Neuronal stem cell (in vitro differentiated cells): ENCODE data around the gene ZNF692. TPM values are rescaled to one million over a fixed set of nuclear protein-coding genes. Genes with fewer than 3 reads are reported as not detected.
A peak's percentile ranks its signal among the peaks of the same experiment; 100 is the strongest.

Experiments used
- DNase-seq: peaks from one replicate; pipeline ENCODE4 v3.0.0-alpha.2; 2013; ENCODE audit warnings: low spot score
- H2AFZ ChIP-seq: one replicate; pipeline ENCODE4 v1.6.1; 2013; ENCODE audit warnings: mild to moderate bottlenecking, low read length, inconsistent platforms
- H2AK5ac ChIP-seq: 2 replicates; pipeline ENCODE4 v1.6.1; 2013; ENCODE audit warnings: low read depth, mild to moderate bottlenecking, inconsistent platforms, low read length, moderate library complexity, mixed read lengths
- H2BK120ac ChIP-seq: 2 replicates; pipeline ENCODE4 v1.6.1; 2013; ENCODE audit warnings: low read depth, mild to moderate bottlenecking, inconsistent platforms, low read length, moderate library complexity, mixed read lengths
- H2BK12ac ChIP-seq: one replicate; pipeline ENCODE4 v1.6.1; 2013; ENCODE audit warnings: low read length, inconsistent platforms
- H2BK15ac ChIP-seq: 2 replicates; pipeline ENCODE4 v1.6.1; 2013; ENCODE audit warnings: mild to moderate bottlenecking, low read length, inconsistent platforms, mixed read lengths
- H2BK5ac ChIP-seq: one replicate; pipeline ENCODE4 v1.6.1; 2013; ENCODE audit warnings: inconsistent platforms, mild to moderate bottlenecking, low read length, moderate library complexity
- H3K14ac ChIP-seq: one replicate; pipeline ENCODE4 v1.6.1; 2013; ENCODE audit warnings: low read length, inconsistent platforms
- H3K18ac ChIP-seq: 2 replicates; pipeline ENCODE4 v1.6.1; 2013; ENCODE audit warnings: low read length, inconsistent platforms
- H3K23ac ChIP-seq: 2 replicates; pipeline ENCODE4 v1.6.1; 2013; ENCODE audit warnings: low read depth, mild to moderate bottlenecking, mixed read lengths, low read length, inconsistent platforms; ENCODE audit not compliant: poor library complexity
- H3K27ac ChIP-seq: replicated peaks from 3 replicates; pipeline ENCODE4 v1.5.1; 2013; ENCODE audit warnings: low read length, inconsistent platforms
- H3K27me3 ChIP-seq, 3 experiments: 2 replicates each; pipeline ENCODE4 v1.6.1; 2013; ENCODE audit warnings: low read length in 3 of 3, mild to moderate bottlenecking in 2 of 3, inconsistent platforms in 1 of 3, low read depth in 1 of 3, mixed read lengths in 1 of 3, moderate library complexity in 1 of 3; ENCODE audit not compliant: control insufficient read depth in 3 of 3, insufficient read depth in 3 of 3
- H3K36me3 ChIP-seq, 2 donors: replicated peaks in 1 of 2; 2 replicates each; pipeline ENCODE4 v1.6.1; 2013; ENCODE audit warnings: low read length in 2 of 2; ENCODE audit not compliant: control insufficient read depth in 2 of 2, insufficient read depth in 2 of 2
- H3K4ac ChIP-seq: 2 replicates; pipeline ENCODE4 v1.6.1; 2013; ENCODE audit warnings: inconsistent platforms, mild to moderate bottlenecking, low read length, moderate library complexity
- H3K4me1 ChIP-seq, 2 donors: 1 replicate in 1 of 2; 2 replicates in 1 of 2; pipeline ENCODE4 v1.6.1; 2013; ENCODE audit warnings: low read length in 2 of 2, low read depth in 1 of 2; ENCODE audit not compliant: control insufficient read depth in 2 of 2, insufficient read depth in 1 of 2
- H3K4me2 ChIP-seq: one replicate; pipeline ENCODE4 v1.6.1; 2013; ENCODE audit warnings: mild to moderate bottlenecking, low read length, inconsistent platforms; ENCODE audit not compliant: insufficient read depth, poor library complexity, severe bottlenecking
- H3K4me3 ChIP-seq, 2 donors: 2 replicates each; pipeline ENCODE4 v1.5.1; 2013; ENCODE audit warnings: low read length in 2 of 2, mild to moderate bottlenecking in 2 of 2, inconsistent platforms in 1 of 2, moderate library complexity in 1 of 2
- H3K79me1 ChIP-seq: one replicate; pipeline ENCODE4 v1.6.1; 2013; ENCODE audit warnings: low read depth, mild to moderate bottlenecking, inconsistent platforms, low read length, moderate library complexity
- H3K9ac ChIP-seq: one replicate; pipeline ENCODE4 v1.6.1; 2013; ENCODE audit warnings: mild to moderate bottlenecking, low read depth, low read length, inconsistent platforms; ENCODE audit not compliant: poor library complexity
- H3K9me3 ChIP-seq, 2 donors: replicated peaks in 1 of 2; 2 replicates each; pipeline versions ENCODE3 to v1.6.1; 2013; ENCODE audit warnings: low read length in 2 of 2, mild to moderate bottlenecking in 2 of 2, inconsistent platforms in 1 of 2, low read depth in 1 of 2, mixed read lengths in 1 of 2, moderate library complexity in 1 of 2; ENCODE audit not compliant: control insufficient read depth in 2 of 2, insufficient read depth in 1 of 2
- H4K8ac ChIP-seq: one replicate; pipeline ENCODE4 v1.6.1; 2013; ENCODE audit warnings: low read depth, mild to moderate bottlenecking, inconsistent platforms, low read length, moderate library complexity
- H4K91ac ChIP-seq: one replicate; pipeline ENCODE4 v1.6.1; 2013; ENCODE audit warnings: low read length, low read depth, mild to moderate bottlenecking, inconsistent platforms; ENCODE audit not compliant: poor library complexity
- WGBS, 2 donors: extraction: QIAGEN DNeasy Blood & Tissue Kit; methylation state at CpG; one replicate each; pipeline ENCODE4 v1.1.7; 2013; ENCODE audit warnings: missing lambda C conversion rate in 2 of 2, mixed read lengths in 1 of 2; ENCODE audit not compliant: insufficient read length in 2 of 2, insufficient replicate concordance in 1 of 2; ENCODE audit errors: extremely low coverage in 2 of 2; 5-methylcytosine and 5-hydroxymethylcytosine counted together
- polyA plus RNA-seq, 2 experiments: library from polyadenylated mRNA; stranded (reverse); fragments of 200-250 nt; gene quantifications; one replicate each; pipeline ENCODE4 v1.2.3, GENCODE V29; 2013

The ZNF692 gene
- polyA plus RNA-seq (2013, experiment 1 of 2), result 43.3 TPM
- 39.1 TPM for polyA plus RNA-seq (2013, experiment 2 of 2)

DNA sequence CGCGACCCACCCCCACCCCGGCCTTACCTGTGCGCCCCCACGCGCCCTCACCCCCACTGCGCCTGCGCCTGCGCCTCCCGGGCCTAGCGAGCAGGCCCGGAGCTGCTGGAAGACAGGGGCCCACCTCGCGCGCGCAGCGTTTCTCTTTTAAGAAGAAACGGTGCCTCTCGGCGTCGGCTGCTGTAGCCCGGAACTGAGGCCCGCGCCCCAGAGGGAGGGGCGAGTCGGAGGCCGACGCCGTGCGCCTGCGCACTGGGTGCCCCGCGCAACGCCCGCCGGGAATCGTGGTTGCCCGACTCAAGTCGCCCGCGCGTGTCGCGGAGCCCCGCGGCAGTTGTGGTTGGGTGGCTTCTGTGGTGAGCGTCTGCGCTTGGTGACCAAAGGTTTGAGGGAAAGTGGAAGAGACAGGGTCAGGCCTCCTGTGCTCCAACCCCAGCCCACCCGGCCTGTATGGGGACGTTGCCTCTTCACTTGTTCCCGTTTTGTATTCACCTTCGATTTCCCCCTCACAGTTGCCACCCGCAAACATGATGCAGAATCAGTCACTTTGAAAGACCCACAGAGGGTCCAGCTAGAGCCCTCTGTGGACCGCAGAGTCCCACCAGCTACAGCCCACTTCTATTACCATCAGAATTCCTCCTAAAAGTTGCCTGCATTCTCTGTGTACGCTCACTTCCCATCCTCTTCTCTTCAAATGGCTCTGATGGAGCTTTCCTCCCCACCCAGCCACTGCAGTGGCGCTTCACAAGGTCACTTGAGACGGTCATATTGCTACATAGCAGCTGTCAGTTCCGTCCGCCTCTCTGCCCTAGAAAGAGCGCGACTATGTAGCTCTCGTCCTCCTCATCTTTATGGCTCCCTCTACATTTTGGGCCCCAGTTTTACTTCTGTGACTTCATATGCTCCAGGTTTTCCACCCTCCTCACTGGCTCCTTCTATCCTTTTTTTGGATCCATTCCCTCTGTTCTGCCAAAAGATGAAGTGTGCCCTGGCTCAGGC lies at the start of gene ZNF692:
TSS of gene ZNF692 (minus strand) at position 195 of the 999 bp plus-strand sequence. CDS start 776 bp downstream, outside the sequence.
- Histone ChIP-seq H3K9ac (peak within 1 kb of the TSS; percentile 88), H3K18ac (peak within 1 kb of the TSS; percentile 92), H3K23ac (peak within 1 kb of the TSS; percentile 90), H3K4me2 (peak within 1 kb of the TSS; percentile 84), H4K91ac (peak within 1 kb of the TSS; percentile 81), H4K8ac (no peak within 1 kb of the TSS), H2BK120ac (no peak within 1 kb of the TSS), H3K4me1 (peaks cover 15 to 17% of the 10 kb centered on the region in 2 donors), H2AFZ (peak within 1 kb of the TSS; percentile 82), H3K27me3 (peaks cover 0 to 29% (median 14%) of the 10 kb centered on the region in 3 experiments), H3K4me3 (peak within 1 kb of the TSS; percentile 55 to 88), H3K4ac (peak within 1 kb of the TSS; percentile 66), H2BK12ac (no peak within 1 kb of the TSS), H3K36me3 (peaks cover 13 to 22% of the 10 kb centered on the region in 2 donors), H3K79me1 (peaks cover 10% of the 10 kb centered on the region), H3K27ac (peak within 1 kb of the TSS; percentile 76), H3K9me3 (no peaks in the 10 kb centered on the region), H3K14ac (peak within 1 kb of the TSS; percentile 2), H2BK5ac (peak within 1 kb of the TSS; percentile 62), H2BK15ac (no peak within 1 kb of the TSS), H2AK5ac (peak within 1 kb of the TSS; percentile 79)
- WGBS, 2 donors, result no CpG with 5 or more reads among the region's 62 CpGs
- peak; percentile 93 for DNase-seq

GRCh38 chr1:248906753-248907661 lies 48.1 kb upstream of the ZNF692 start:
- Histone ChIP-seq H4K8ac (no peak overlapping the region), H3K27me3 (no peaks in the 10 kb centered on the region), H2BK120ac (no peak overlapping the region), H2BK12ac (no peak overlapping the region), H3K9me3 (no peaks in the 10 kb centered on the region), H3K4me3 (peak overlapping the region; percentile 74 to 85), H2AK5ac (no peak overlapping the region), H2BK5ac (no peak overlapping the region), H3K9ac (no peak overlapping the region), H3K27ac (peak overlapping the region; percentile 92), H3K4ac (no peak overlapping the region), H3K18ac (peak overlapping the region; percentile 74), H3K14ac (no peak overlapping the region), H4K91ac (no peak overlapping the region), H3K23ac (no peak overlapping the region), H3K4me2 (peak overlapping the region; percentile 55), H3K79me1 (peaks cover 2% of the 10 kb centered on the region), H3K4me1 (peaks cover 7 to 9% of the 10 kb centered on the region in 2 donors), H2AFZ (peak overlapping the region; percentile 82), H3K36me3 (peaks cover 0 to 19% of the 10 kb centered on the region in 2 donors), H2BK15ac (no peak overlapping the region)
- no CpG with 5 or more reads among the region's 18 CpGs for WGBS, 2 donors
- DNase-seq, result peak; percentile 88

DNA sequence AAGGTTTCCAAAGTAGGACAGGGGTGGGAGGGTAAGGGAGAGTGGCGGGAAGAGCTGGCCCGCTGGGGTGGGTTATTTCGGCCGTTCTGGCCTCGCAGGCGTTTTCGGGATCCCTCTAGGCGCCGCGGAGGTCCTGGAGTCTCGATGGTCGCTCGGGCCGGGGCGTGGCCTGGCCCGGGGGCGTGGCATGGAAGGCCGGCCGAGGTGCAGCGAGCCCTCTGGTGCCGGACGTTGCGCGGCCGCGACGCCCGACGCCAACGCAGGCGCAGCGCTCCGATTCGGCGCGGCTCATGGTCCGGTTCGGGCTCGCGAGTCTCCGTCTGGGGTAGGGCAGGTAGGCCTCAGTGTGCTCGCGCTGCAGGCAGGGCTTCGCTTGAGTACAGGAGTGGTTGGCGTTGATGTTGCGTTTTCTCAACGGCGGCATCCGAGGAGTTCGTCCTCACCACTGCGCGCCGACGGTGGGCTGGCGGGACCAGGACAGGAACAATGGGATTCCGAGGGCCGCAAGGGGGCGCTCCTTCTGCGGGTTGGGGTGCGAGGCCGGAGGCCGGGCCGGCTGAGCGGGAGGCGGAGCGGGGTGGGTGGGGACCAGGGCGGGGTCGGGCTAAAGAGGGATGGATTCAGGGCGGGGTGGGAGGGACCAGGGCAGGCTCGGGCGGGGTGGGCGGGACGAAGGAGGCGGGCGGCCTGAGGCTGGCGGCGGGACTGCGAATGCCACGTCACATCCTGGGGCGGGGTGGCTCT lies 47.3 kb upstream of the ZNF692 start, which contains the start of gene PGBD2:
TSS of gene PGBD2 (plus strand) at position 227 of the 744 bp plus-strand sequence. CDS start 7,628 bp downstream, outside the sequence.
- Histone ChIP-seq H2BK15ac (no peak within 1 kb of the TSS), H3K23ac (peak within 1 kb of the TSS; percentile 99), H3K18ac (peak within 1 kb of the TSS; percentile 99), H2AFZ (peak within 1 kb of the TSS; percentile 95), H3K27me3 (no peaks in the 10 kb centered on the region), H2AK5ac (peak within 1 kb of the TSS; percentile 29), H3K79me1 (peaks cover 2% of the 10 kb centered on the region), H3K9me3 (no peaks in the 10 kb centered on the region), H3K4me3 (peak within 1 kb of the TSS; percentile 87), H3K4ac (no peak within 1 kb of the TSS), H3K27ac (peak within 1 kb of the TSS; percentile 93), H2BK12ac (no peak within 1 kb of the TSS), H4K91ac (peak within 1 kb of the TSS; percentile 96), H3K36me3 (peaks cover 0 to 16% of the 10 kb centered on the region in 2 donors), H3K4me1 (peaks cover 7 to 9% of the 10 kb centered on the region in 2 donors), H3K4me2 (peak within 1 kb of the TSS; percentile 55), H3K9ac (peak within 1 kb of the TSS; percentile 95), H2BK5ac (peak within 1 kb of the TSS; percentile 68), H2BK120ac (no peak within 1 kb of the TSS), H4K8ac (peak within 1 kb of the TSS; percentile 99), H3K14ac (peak within 1 kb of the TSS; percentile 97)
- WGBS, 2 donors, result no CpG with 5 or more reads among the region's 80 CpGs
- peak; percentile 92 for DNase-seq
